Vagina (tissue), 2 donors: ENCODE data around the gene ISLR.

ENCODE experiments used
- POLR2A ChIP-seq, 2 donors: fragments of 450-650 bp; IDR thresholded peaks; one replicate each; pipeline ENCODE4 v1.6.1; 2017; ENCODE audit warnings: antibody characterized with exemption in 2 of 2, mild to moderate bottlenecking in 2 of 2, moderate library complexity in 2 of 2
- POLR2AphosphoS5 ChIP-seq, 2 donors: sonication (generic); formaldehyde crosslinking; IDR thresholded peaks; one replicate each; pipeline ENCODE4 v1.9.0; 2017; ENCODE audit warnings: antibody characterized with exemption in 2 of 2, mild to moderate bottlenecking in 2 of 2, low read depth in 1 of 2; ENCODE audit not compliant: insufficient read depth in 1 of 2
- TF ChIP-seq, protein P1 (sequence below), 3 experiments: fragments of 450-650 bp in 2 of 3; fragments of 200-600 bp in 1 of 3; sonication (generic) in 1 of 3; IDR thresholded peaks; one replicate each; pipeline ENCODE4 v1.5.1; 2017 to 2019; ENCODE audit warnings: antibody characterized with exemption in 3 of 3, mild to moderate bottlenecking in 2 of 3, moderate library complexity in 2 of 3

DNA sequence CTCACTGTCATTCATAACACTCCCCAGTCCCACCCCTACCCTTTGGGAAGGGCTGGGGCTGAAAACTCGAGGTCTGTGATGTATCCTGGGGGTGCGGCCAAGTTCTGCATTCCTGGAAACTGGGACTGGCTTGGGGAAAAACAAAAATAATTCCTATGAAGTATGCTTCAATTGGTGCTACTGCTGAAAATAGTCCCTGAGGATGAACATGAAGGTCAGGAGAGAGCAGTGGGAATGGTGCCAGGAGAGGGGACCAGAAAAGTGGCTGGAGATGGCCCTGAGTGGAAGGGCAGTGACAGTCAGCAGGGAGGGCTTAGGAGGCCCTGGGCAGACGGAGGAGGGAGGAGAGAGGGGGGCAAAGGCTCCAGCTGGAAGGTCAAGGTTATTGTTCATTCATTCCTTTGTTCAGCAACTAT, 4.8 kb upstream of the ISLR start:
- no peak for TF ChIP-seq POLR2A (IDR thresholded peaks at IDR 0.05)
- TF ChIP-seq, protein P1, sequence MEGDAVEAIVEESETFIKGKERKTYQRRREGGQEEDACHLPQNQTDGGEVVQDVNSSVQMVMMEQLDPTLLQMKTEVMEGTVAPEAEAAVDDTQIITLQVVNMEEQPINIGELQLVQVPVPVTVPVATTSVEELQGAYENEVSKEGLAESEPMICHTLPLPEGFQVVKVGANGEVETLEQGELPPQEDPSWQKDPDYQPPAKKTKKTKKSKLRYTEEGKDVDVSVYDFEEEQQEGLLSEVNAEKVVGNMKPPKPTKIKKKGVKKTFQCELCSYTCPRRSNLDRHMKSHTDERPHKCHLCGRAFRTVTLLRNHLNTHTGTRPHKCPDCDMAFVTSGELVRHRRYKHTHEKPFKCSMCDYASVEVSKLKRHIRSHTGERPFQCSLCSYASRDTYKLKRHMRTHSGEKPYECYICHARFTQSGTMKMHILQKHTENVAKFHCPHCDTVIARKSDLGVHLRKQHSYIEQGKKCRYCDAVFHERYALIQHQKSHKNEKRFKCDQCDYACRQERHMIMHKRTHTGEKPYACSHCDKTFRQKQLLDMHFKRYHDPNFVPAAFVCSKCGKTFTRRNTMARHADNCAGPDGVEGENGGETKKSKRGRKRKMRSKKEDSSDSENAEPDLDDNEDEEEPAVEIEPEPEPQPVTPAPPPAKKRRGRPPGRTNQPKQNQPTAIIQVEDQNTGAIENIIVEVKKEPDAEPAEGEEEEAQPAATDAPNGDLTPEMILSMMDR (IDR thresholded peaks at IDR 0.05) = no peak
- no peak for TF ChIP-seq POLR2AphosphoS5 (IDR thresholded peaks at IDR 0.05; ENCODE audit: insufficient read depth in 1 of 2, low read depth in 1 of 2)
